HG03378 (cell line): ENCODE measurements around the gene EXD3.
"Not testable (repeated sequence)": the region's sequence is repeated elsewhere in the genome, so short reads cannot be mapped to it uniquely, and the experiment has no call there.

Experiments used
- ATAC-seq: cut with Tn5 transposase; IDR thresholded peaks from one replicate; pipeline ENCODE4 v1.9.1; 2021; ENCODE audit warnings: mild to moderate bottlenecking, moderate library complexity; ENCODE audit not compliant: unreplicated experiment

The EXD3 gene

DNA sequence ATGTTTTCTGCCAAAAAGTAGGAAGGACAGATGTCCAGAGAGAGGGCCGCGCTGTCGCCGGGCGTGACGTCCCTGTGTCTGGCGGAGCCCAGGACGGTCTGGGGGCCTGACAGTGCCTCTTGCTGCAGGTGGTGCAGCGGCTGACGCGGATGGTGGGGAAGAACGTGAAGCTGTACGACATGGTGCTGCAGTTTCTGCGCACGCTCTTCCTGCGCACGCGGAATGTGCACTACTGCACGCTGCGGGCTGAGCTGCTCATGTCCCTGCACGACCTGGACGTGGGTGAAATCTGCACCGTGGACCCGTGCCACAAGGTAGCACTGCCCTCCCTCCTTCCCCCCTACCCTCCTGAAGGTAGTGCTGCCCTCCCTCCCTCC lies 160.1 kb downstream of the EXD3 start:
- no peak for ATAC-seq

DNA sequence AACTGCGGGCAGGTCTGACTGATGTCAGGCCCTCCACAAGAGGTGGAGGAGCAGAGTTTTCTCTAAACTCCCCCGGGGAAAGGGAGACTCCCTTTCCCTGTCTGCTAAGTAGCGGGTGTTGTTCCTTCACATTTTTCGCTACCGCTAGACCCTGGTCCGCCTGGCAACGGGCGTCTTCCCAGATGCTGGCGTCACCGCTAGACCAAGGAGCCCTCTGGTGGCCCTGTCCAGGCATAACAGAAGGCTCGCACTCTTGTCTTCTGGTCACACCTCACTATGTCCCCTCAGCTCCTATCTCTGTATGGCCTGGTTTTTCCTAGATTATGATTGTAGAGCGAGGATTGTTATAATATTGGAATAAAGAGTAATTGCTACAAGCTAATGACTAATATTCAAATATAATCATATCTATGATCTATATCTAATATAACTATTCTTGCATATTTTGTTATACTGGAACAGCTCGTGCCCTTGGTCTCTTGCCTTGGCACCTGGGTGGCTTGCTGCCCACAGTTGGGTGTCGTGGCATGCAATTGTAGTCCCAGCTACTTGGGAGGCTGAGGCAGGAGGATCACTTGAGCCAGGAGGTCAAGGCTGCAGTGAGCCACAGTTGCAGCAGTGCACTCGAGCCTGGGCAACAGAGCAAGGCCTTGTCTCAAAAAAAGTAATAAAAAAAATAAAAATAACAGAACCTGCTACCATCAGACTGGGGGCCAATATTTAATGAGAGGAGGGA lies 160.6 kb downstream of the EXD3 start:
- ATAC-seq = not testable (repeated sequence)
